GM21390 (cell line): ENCODE results near the gene DYNLT2B.
A peak's percentile ranks its signal among the peaks of the same experiment; 100 is the strongest.
"Not testable (repeated sequence)": the region's sequence is repeated elsewhere in the genome, so short reads cannot be mapped to it uniquely, and the experiment has no call there.

Experiments
- ATAC-seq: cut with Tn5 transposase; IDR thresholded peaks from one replicate; pipeline ENCODE4 v1.9.1; 2021; ENCODE audit not compliant: unreplicated experiment

Gene DYNLT2B

GRCh38 chr3:196317687-196318467 is at the start of gene DYNLT2B:
TSS of gene DYNLT2B (minus strand) at chr3:196318240. CDS start at chr3:196318152, 88 bp downstream.
- peak; percentile 83 for ATAC-seq

GRCh38 chr3:196365736-196366135 is 47.7 kb upstream of the DYNLT2B start:
- no peak for ATAC-seq

GRCh38 chr3:196360586-196360985 is 42.5 kb upstream of the DYNLT2B start:
- no peak for ATAC-seq

- not testable (repeated sequence) for ATAC-seq
Observed at GRCh38 chr3:196358540-196358939, 40.5 kb upstream of the DYNLT2B start.

- ATAC-seq = no peak
Observed at GRCh38 chr3:196357905-196358304, 39.9 kb upstream of the DYNLT2B start.

GRCh38 chr3:196356556-196356955 is 38.5 kb upstream of the DYNLT2B start:
- no peak for ATAC-seq

GRCh38 chr3:196355668-196356067 is 37.6 kb upstream of the DYNLT2B start:
- ATAC-seq = no peak

- ATAC-seq = no peak
Observed at GRCh38 chr3:196354132-196354531, 36.1 kb upstream of the DYNLT2B start.

GRCh38 chr3:196351541-196351940 is 33.5 kb upstream of the DYNLT2B start:
- ATAC-seq = no peak

- no peak for ATAC-seq
Observed at GRCh38 chr3:196350067-196350466, 32.0 kb upstream of the DYNLT2B start.

- no peak for ATAC-seq
Observed at GRCh38 chr3:196348698-196349097, 30.7 kb upstream of the DYNLT2B start.

GRCh38 chr3:196344663-196345062 is 26.6 kb upstream of the DYNLT2B start:
- no peak for ATAC-seq

GRCh38 chr3:196343917-196344316 is 25.9 kb upstream of the DYNLT2B start:
- ATAC-seq = not testable (repeated sequence)

GRCh38 chr3:196341137-196341536 is 23.1 kb upstream of the DYNLT2B start:
- ATAC-seq = no peak

- ATAC-seq = no peak
Observed at GRCh38 chr3:196340466-196340865, 22.4 kb upstream of the DYNLT2B start.

GRCh38 chr3:196339493-196340254 is 21.6 kb upstream of the DYNLT2B start:
- ATAC-seq = no peak

- ATAC-seq = no peak
Observed at GRCh38 chr3:196339044-196339443, 21.0 kb upstream of the DYNLT2B start.

- ATAC-seq = no peak
Observed at GRCh38 chr3:196336319-196337145, 18.5 kb upstream of the DYNLT2B start.

GRCh38 chr3:196335503-196335948 is 17.5 kb upstream of the DYNLT2B start:
- ATAC-seq = no peak

- ATAC-seq = no peak
Observed at GRCh38 chr3:196334982-196335381, 16.9 kb upstream of the DYNLT2B start.

- no peak for ATAC-seq
Observed at GRCh38 chr3:196332168-196332567, 14.1 kb upstream of the DYNLT2B start.
